ENCODE data around the gene NRP1.

NRP1 gene

GRCh38 chr10:33267708-33268107 is 66.8 kb downstream of the NRP1 start:
- no peak for DNase-seq (ENCODE audit: low read depth in 2 of 3, low spot score in 2 of 3)

- no peak for DNase-seq (ENCODE audit: low read depth in 2 of 3, low spot score in 2 of 3)
Observed at GRCh38 chr10:33265621-33266020, 68.8 kb downstream of the NRP1 start.

- no peak for DNase-seq (ENCODE audit: low read depth in 2 of 3, low spot score in 2 of 3)
Observed at GRCh38 chr10:33263453-33263852, 71.0 kb downstream of the NRP1 start.

GRCh38 chr10:33262871-33263270 is 71.6 kb downstream of the NRP1 start:
- no peak for DNase-seq (ENCODE audit: low read depth in 2 of 3, low spot score in 2 of 3)

GRCh38 chr10:33260403-33261149 is 73.9 kb downstream of the NRP1 start:
- DNase-seq (ENCODE audit: low read depth in 2 of 3, low spot score in 2 of 3), result no peak

GRCh38 chr10:33258967-33259366 is 75.5 kb downstream of the NRP1 start:
- no peak for DNase-seq (ENCODE audit: low read depth in 2 of 3, low spot score in 2 of 3)

- no peak for DNase-seq (ENCODE audit: low read depth in 2 of 3, low spot score in 2 of 3)
Observed at GRCh38 chr10:33257439-33258080, 76.9 kb downstream of the NRP1 start.

- DNase-seq (ENCODE audit: low read depth in 2 of 3, low spot score in 2 of 3), result no peak
Observed at GRCh38 chr10:33256458-33256857, 78.0 kb downstream of the NRP1 start.

- DNase-seq (ENCODE audit: low read depth in 2 of 3, low spot score in 2 of 3), result no peak
Observed at GRCh38 chr10:33254556-33255160, 79.8 kb downstream of the NRP1 start.

GRCh38 chr10:33253411-33253810 is 81.1 kb downstream of the NRP1 start:
- DNase-seq (ENCODE audit: low read depth in 2 of 3, low spot score in 2 of 3), result no peak

GRCh38 chr10:33252794-33253203 is 81.7 kb downstream of the NRP1 start:
- no peak for DNase-seq (ENCODE audit: low read depth in 2 of 3, low spot score in 2 of 3)

GRCh38 chr10:33252324-33252723 is 82.1 kb downstream of the NRP1 start:
- DNase-seq (ENCODE audit: low read depth in 2 of 3, low spot score in 2 of 3), result no peak

- no peak for DNase-seq (ENCODE audit: low read depth in 2 of 3, low spot score in 2 of 3)
Observed at GRCh38 chr10:33249659-33250345, 84.7 kb downstream of the NRP1 start.

GRCh38 chr10:33249137-33249536 is 85.3 kb downstream of the NRP1 start:
- DNase-seq (ENCODE audit: low read depth in 2 of 3, low spot score in 2 of 3), result no peak

GRCh38 chr10:33248638-33249037 is 85.8 kb downstream of the NRP1 start:
- DNase-seq (ENCODE audit: low read depth in 2 of 3, low spot score in 2 of 3), result no peak

GRCh38 chr10:33247221-33247922 is 87.1 kb downstream of the NRP1 start:
- no peak for DNase-seq (ENCODE audit: low read depth in 2 of 3, low spot score in 2 of 3)

GRCh38 chr10:33245343-33245742 is 89.1 kb downstream of the NRP1 start:
- DNase-seq (ENCODE audit: low read depth in 2 of 3, low spot score in 2 of 3), result no peak

- no peak for DNase-seq (ENCODE audit: low read depth in 2 of 3, low spot score in 2 of 3)
Observed at GRCh38 chr10:33244354-33244967, 90.0 kb downstream of the NRP1 start.

GRCh38 chr10:33243703-33244102 is 90.8 kb downstream of the NRP1 start:
- DNase-seq (ENCODE audit: low read depth in 2 of 3, low spot score in 2 of 3), result no peak

GRCh38 chr10:33242931-33243330 is 91.5 kb downstream of the NRP1 start:
- DNase-seq (ENCODE audit: low read depth in 2 of 3, low spot score in 2 of 3), result no peak

GRCh38 chr10:33241351-33241750 is 93.1 kb downstream of the NRP1 start:
- DNase-seq (ENCODE audit: low read depth in 2 of 3, low spot score in 2 of 3), result no peak
